A375 (cell line): ENCODE measurements around the gene OR5V1. TPM values are rescaled to one million over a fixed set of nuclear protein-coding genes. Genes with fewer than 3 reads are reported as not detected.

Experiments
- total RNA-seq: library from RNA; depleted of rRNA; stranded (reverse); fragments of >200 nt; shearing (Covaris generic); gene quantifications from 2 replicates; pipeline ENCODE4 v1.2.3, GENCODE V29; 2014; rRNA removed

OR5V1 gene
- not detected in 2 replicates for total RNA-seq

DNA sequence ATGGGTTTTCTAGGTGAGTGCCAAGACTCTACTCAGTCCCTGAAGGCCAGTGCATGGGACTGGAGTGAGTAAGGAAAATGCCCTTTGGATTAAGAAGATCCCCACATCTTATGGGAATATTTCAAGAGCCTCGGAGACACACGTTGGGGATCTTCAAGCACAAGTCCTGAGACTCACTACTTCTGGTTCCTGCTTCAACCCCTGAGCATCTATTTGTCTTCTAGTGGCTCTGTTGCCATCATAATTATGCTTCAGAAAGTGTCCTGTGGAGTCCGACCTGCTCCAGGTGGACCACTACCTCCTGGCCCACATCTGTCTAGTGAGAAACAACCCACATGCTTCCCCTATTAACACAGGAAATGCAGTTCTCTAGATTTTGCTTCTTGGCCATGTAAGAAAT is at the start of gene OR5V1:
Gene OR5V1, minus strand, starts transcription at position 101 of the 400 bp plus-strand sequence. CDS start 12,670 bp downstream, outside the sequence.

DNA sequence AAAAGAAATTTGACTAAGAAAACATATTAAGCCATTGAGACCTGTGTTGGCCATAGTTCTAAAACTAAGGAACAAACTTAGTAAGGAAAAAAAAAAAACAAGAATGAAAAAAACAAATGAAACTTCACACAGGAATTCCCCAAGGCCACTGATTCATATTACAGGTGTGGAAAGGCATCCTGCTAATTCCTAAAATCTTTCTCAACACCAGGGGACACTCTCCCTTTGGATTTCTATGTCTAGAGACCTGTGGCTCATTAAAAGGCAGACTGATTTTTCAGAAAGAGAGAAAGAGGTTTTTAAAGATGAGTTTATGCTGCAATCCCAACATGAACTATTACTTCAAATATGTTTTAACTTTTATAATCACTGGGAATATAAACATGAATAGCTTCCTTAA is 45.9 kb upstream of the OR5V1 start, which contains the start of gene OR12D1:
Gene OR12D1, plus strand, starts transcription at position 341 of the 400 bp plus-strand sequence.

DNA sequence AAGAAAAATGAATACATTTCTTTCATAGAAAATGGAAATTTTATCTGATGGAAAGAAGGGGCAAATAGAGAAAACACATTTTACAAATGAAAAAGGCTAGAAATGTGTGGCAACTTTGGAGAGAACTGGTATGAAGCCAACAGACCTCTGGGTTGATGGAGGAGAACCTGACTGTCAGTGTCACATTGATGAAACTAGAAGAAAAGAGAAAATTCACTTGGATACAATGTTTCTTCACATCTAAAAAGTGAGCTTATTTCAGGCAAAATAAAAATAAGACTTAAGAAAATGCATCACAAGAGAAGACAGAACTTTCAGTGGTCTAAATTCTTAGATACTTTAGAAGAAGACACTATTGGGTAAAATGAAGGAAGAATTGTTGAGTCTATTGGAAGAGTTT is 26.7 kb upstream of the OR5V1 start, which contains the start of gene OR12D2:
Gene OR12D2, plus strand, starts transcription at position 301 of the 400 bp plus-strand sequence. CDS start 1,069 bp downstream, outside the sequence.

DNA sequence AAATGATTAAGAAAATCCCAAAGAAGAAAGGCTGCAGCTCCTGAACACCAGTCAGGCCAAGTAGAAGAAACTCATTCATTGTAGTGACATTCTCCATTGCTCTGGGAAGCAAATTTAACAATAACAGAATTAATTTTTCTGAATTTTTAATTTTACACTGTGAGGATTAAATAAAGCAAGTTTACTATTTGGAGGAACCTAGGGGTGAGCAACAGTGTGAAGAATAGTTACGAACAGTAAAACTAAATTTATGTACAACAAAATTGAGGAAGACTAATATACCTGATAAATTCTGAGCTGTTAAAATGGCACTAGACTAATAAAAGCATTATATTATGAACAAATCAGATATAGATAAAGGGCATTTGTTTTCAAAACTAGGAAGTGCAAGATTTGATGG is 6.5 kb upstream of the OR5V1 start, which contains the start of gene OR12D3:
Gene OR12D3, minus strand, starts transcription at position 101 of the 400 bp plus-strand sequence. Its CDS starts 4 bp downstream, at position 97.

Other genes starting within 250 kb of the OR5V1 start
- not detected in 2 replicates for gene OR2J2, start 198.0 kb downstream of the OR5V1 start, total RNA-seq
- 0.03 TPM in 1 of 2 replicates, not detected in the other for gene OR14J1, start 67.2 kb downstream of the OR5V1 start, total RNA-seq
- gene OR12D3, start 6.4 kb upstream of the OR5V1 start, total RNA-seq, result 0.08 TPM in 1 of 2 replicates, not detected in the other
- not detected in 2 replicates for gene OR12D2, start 26.8 kb upstream of the OR5V1 start, total RNA-seq
- not detected in 2 replicates for gene OR12D1, start 46.1 kb upstream of the OR5V1 start, total RNA-seq
- gene OR10C1, start 70.4 kb upstream of the OR5V1 start, total RNA-seq, result not detected in 2 replicates
- gene OR11A1, start 88.2 kb upstream of the OR5V1 start, total RNA-seq, result not detected in 2 replicates
- gene OR2H1, start 88.3 kb upstream of the OR5V1 start, total RNA-seq, result not detected in 2 replicates
- gene MAS1L, start 119.1 kb upstream of the OR5V1 start, total RNA-seq, result not detected in 2 replicates
- 0.40 and 1.4 TPM in 2 replicates for gene UBD, start 190.9 kb upstream of the OR5V1 start, total RNA-seq
- not detected in 2 replicates for gene OR2H2, start 216.3 kb upstream of the OR5V1 start, total RNA-seq